HCT116 (cell line): Measurements from ENCODE around the gene TLE3.

Experiments used
- TF ChIP-seq, protein P1 (sequence below): IDR thresholded peaks from 2 replicates; pipeline ENCODE4 v1.6.1; 2012; ENCODE audit warnings: low read depth
- TF ChIP-seq, protein P2 (sequence below), 3 experiments: fragments of 200-600 bp in 1 of 3; sonication (generic) in 1 of 3; IDR thresholded peaks in 2 of 3; conservative IDR thresholded peaks in 1 of 3; 2 replicates each; pipeline ENCODE4 v1.5.1; 2012 to 2017; ENCODE audit warnings: low read depth in 2 of 3, low read length in 2 of 3, antibody characterized with exemption in 1 of 3, borderline replicate concordance in 1 of 3, control low read depth in 1 of 3, mild to moderate bottlenecking in 1 of 3, mixed read lengths in 1 of 3, mixed run types in 1 of 3, moderate library complexity in 1 of 3; ENCODE audit not compliant: insufficient read depth in 1 of 3

DNA sequence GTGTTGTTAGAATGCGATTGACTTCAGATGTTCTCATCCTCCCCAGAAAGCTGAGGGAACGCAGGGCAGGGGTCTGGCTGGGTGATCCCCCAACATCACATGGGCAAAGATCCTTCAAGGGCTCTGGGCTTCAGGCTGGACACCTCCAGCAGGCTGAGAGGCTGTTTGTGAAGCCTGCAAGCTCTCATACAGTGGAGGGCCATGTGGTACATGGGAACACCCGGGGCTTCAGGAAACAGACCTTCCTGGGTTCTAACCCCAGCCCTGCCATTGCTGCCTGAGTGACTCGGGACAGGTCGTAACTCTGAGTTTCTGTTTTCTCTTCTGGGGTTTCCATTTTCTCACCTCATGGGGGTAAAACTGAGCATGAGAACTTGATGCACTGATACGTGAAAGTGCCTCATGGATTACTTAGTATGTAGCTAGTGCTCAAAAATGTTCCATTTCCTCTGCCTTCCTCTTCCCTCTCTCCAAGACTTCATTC is 81.2 kb downstream of the TLE3 start:
- TF ChIP-seq, protein P1, sequence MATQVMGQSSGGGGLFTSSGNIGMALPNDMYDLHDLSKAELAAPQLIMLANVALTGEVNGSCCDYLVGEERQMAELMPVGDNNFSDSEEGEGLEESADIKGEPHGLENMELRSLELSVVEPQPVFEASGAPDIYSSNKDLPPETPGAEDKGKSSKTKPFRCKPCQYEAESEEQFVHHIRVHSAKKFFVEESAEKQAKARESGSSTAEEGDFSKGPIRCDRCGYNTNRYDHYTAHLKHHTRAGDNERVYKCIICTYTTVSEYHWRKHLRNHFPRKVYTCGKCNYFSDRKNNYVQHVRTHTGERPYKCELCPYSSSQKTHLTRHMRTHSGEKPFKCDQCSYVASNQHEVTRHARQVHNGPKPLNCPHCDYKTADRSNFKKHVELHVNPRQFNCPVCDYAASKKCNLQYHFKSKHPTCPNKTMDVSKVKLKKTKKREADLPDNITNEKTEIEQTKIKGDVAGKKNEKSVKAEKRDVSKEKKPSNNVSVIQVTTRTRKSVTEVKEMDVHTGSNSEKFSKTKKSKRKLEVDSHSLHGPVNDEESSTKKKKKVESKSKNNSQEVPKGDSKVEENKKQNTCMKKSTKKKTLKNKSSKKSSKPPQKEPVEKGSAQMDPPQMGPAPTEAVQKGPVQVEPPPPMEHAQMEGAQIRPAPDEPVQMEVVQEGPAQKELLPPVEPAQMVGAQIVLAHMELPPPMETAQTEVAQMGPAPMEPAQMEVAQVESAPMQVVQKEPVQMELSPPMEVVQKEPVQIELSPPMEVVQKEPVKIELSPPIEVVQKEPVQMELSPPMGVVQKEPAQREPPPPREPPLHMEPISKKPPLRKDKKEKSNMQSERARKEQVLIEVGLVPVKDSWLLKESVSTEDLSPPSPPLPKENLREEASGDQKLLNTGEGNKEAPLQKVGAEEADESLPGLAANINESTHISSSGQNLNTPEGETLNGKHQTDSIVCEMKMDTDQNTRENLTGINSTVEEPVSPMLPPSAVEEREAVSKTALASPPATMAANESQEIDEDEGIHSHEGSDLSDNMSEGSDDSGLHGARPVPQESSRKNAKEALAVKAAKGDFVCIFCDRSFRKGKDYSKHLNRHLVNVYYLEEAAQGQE: no peak
- TF ChIP-seq, protein P2, sequence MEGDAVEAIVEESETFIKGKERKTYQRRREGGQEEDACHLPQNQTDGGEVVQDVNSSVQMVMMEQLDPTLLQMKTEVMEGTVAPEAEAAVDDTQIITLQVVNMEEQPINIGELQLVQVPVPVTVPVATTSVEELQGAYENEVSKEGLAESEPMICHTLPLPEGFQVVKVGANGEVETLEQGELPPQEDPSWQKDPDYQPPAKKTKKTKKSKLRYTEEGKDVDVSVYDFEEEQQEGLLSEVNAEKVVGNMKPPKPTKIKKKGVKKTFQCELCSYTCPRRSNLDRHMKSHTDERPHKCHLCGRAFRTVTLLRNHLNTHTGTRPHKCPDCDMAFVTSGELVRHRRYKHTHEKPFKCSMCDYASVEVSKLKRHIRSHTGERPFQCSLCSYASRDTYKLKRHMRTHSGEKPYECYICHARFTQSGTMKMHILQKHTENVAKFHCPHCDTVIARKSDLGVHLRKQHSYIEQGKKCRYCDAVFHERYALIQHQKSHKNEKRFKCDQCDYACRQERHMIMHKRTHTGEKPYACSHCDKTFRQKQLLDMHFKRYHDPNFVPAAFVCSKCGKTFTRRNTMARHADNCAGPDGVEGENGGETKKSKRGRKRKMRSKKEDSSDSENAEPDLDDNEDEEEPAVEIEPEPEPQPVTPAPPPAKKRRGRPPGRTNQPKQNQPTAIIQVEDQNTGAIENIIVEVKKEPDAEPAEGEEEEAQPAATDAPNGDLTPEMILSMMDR (IDR thresholded peaks at IDR 0.05 in 2 of 3, conservative IDR thresholded peaks at IDR 0.05 in 1 of 3; ENCODE audit: borderline replicate concordance in 1 of 3, insufficient read depth in 1 of 3, low read depth in 2 of 3, low read length in 2 of 3): no peak
